ENCODE results near the gene THAP3.
"Not testable (repeated sequence)": the region's sequence is repeated elsewhere in the genome, so short reads cannot be mapped to it uniquely, and the experiment has no call there.

Gene THAP3

DNA sequence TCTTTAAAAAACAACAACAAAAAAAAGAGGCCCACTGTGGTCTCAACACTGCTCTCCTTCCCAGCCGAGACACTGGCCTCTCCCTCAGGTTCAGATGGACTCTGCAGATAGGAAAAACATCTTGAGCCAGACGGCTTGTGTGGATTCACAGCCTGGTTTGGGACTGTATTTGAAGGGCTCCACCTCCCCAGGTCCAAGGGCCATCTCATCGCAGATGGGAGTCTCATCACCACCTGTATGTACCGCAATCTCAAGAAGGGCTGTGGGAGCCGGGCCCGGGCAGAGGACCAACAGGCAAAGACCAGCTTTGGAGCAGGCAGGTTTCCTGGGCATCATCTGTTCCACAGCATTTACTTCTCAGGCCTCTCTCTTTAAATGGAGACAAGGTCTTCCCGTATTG is 34.6 kb upstream of the THAP3 start:
- no peak for DNase-seq

DNA sequence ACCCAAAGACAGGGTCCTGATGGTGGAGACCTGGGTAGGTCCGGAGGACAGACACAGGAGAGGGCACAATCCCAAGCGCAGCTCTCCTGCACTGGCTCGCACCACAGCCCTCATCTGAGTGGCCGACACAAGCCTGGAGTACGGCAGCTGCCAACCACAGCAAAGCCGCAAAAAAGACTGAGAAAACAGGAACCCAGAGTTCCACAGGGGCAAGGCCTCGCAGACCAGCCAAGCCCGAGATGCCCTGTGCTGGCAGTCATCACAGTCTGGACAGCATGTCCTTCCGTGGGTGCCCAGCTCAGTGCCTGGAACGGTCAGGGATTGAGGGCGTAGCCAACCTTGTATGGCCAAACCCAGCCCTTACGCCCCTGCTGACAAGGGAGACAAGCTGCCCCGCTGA is 33.4 kb upstream of the THAP3 start:
- peak in 13 of 51 donors; percentile 14 to 53 (median 27) for DNase-seq

DNA sequence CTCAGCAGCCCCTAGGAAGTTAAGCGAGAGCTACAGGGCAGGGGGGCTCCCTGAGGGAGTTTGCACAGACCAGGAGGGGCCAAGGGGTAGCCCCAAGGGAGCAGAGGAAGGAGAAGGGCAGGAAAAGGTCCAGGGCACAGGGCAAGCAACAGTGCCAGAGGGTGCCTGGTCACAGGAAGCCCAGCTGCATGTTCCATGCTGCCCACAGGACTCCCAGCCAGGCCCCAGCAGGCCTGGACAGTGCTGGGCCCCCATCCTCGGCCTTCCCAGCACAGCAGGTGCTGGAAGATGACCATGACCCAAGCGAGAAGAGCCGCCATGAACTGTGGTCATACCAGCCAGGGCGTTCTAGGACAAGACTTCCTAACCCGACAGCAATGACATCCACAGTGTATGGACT is 33.0 kb upstream of the THAP3 start:
- no peak for DNase-seq

DNA sequence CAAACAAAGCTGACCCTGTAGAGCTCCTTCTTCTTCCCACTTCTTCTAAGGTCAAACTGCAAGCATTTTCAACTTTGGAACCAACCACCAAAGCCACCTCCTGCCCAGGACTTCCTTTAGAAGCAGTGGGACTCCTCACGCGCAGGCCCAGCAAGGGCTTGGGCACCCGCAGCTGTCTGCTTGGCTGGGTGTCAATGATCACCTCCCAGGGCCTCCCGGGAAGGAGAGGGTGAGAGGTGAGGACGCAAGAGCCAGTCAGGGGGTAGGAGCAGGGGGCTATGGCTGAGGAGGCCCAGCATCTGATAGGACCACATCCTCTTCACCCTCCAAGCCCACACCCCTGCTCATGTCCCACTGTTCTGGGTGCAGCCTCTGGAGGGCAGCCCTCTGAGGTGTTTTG is 32.2 kb upstream of the THAP3 start:
- no peak for DNase-seq

DNA sequence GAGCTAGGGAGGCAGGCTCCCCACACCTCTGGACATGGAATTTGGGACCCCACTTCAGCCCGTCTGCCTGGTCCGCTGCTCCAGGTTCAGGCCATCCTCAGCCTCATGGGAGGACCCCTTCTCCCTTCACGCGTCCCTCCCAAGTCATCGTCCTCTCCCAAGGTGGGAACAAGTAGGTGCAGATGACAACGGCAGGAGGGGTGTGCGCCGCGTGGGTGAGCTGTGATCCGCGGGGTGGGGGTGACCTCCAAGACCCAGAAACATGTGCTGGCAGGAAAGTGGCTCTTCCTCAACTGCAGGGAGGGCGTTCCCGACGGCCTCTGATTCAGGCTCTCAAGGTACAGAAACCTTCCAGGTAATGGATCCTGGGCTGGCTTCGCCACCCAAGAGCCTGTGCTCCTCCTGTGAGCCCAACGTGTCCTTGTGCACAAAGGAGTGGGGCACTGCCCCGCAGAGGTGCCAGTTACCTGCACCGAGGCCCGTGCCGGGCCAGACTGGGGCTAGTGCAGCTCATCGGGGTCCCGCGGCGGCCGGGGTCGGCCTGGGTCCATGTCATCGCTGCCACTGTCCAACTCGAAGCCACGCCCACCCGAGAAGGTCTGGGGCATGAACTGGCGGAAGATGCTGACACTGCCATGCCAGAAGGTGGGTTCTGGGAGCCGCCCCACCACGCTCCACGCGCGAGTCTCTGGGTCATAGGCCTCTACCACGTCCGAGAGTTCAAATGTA is 31.6 kb upstream of the THAP3 start:
- DNase-seq, result no peak

DNA sequence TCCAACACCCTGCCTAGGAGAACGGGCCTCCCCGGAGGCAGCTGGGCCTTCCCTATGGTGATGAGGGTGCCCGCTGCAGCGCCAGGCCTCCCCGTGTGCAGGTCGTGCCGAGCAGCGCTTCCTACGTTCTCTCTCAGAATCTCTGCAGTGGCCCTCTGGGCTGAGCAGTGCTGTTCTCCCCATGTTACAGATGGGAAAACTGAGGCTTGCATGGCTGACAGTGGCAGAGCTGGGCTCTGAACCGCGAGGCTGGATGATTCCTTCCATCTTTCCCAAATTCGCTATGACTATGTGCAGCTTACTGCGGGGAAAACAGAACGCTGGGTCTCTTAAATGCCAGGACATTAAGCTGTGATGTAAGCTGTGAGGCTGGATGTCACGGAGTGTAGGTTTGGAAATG is 30.9 kb upstream of the THAP3 start:
- DNase-seq, result no peak

GRCh38 chr1:6594977-6595740 is 29.5 kb upstream of the THAP3 start:
- no peak for DNase-seq

GRCh38 chr1:6596351-6596750 is 28.3 kb upstream of the THAP3 start:
- no peak for DNase-seq

GRCh38 chr1:6596886-6597776 is 27.5 kb upstream of the THAP3 start:
- peak in 1 of 51 donors; percentile 6 for DNase-seq

- DNase-seq, result no peak
These were observed 26.9 kb upstream of the THAP3 start for GRCh38 chr1:6597777-6598131.

GRCh38 chr1:6599141-6599975 is 25.3 kb upstream of the THAP3 start:
- DNase-seq, result peak in 2 of 51 donors; percentile 7 to 18

GRCh38 chr1:6599991-6600390 is 24.7 kb upstream of the THAP3 start:
- not testable (repeated sequence) for DNase-seq

DNA sequence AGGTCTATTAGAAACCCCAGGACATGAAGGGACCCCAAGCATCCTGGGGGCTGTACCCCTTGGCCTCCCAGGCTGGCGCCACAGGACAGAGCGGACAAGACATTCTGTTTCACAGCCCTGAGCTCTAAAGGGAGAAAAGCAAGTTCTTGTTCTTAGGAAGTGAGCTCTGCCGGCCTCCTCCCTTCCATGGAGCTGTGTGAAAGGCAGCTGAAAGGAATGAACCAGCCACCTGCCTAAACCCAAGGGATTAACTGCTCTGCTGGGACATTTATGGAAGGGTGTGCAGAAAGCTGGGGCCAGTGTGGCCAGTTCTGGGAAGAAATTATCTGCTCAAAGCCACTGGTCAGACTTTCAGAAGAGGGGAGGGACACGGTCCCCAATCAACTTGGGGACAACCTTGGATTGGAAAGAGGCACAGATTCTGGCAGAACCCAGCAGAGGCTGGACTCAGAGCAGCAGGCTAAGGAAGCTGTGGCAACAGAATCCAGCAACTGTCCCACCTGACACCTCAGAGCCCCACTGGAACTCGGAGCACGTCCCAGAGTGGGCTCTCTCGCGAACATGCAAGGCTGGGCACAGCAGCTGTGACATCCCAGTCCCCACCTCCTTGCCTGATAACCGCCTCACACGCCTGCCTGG is 24.1 kb upstream of the THAP3 start:
- peak in 2 of 51 donors; percentile 62 to 69 for DNase-seq

- DNase-seq, result peak in 44 of 51 donors; percentile 23 to 82 (median 68)
These were observed 23.4 kb upstream of the THAP3 start for GRCh38 chr1:6601049-6601922.

DNA sequence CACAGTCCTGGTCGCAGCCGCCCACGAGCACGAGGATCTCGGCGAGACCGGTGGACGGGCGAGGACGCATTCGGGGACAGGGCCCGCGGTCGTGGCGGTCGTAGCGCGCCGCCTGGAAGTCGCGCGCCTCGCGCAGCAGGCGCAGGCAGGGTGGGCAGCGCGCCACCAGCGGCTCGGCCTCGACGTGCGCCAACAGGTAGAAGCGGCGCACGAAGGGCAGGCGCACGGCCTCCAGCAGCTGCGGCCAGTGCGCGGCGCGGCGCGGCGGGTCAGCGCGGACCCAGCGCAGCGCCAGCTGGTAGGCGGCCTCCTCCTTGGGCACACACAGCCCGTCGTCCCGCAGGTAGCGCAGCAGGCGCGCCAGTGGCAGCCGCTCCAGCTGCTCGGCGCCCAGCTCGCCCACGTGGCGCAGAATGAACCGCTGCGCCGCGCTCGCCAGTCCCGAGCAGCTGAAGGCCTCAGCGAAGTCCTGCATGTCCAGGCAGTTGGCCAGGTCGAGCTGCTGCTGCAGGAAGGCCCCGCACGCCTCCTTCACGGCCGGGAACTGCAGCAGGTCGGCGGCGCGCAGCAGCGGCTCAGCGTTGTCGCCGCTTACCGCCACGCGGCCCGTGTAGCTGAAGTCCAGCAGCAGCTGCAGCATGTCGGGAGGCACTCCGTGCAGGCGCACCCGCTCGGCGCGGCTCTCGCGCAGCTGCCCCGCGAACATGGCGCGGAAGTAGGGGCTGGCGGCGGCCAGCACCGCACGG is 22.6 kb upstream of the THAP3 start:
- DNase-seq, result peak in 25 of 51 donors; percentile 28 to 79 (median 52)

DNA sequence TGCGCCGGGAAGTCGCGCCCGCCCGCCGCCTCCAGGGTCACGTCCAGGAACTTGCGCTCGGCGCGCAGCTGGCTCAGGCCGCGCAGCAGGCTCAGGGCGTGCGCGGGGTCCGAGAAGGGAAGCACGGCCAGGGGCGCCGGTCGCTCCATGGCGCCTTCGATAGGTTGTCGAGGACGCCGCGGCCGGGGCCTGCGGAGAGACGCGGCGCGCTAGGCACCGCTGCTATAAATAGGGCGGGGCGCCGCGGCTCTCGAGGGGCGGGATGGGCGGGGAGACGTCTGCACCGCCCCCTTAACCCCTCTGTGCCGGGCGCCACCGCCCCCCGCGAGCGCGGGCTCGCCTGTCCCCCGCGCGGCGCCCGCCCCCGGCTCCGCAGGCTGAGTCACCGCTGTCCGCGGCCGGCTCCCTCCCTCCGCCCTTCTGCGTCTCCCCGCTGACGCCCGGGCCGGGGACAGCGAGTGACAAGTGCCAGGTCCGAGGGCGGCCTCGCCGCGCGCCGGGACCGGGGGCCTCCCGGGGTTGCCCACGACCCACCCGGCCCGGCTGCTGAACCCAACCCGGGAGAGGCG is 21.9 kb upstream of the THAP3 start, which contains the start of gene KLHL21:
KLHL21 (minus strand) TSS at position 201 of the 569 bp plus-strand sequence; CDS start at position 149, 52 bp downstream.
- DNase-seq, result peak; percentile 46 to 95 (median 86)

DNA sequence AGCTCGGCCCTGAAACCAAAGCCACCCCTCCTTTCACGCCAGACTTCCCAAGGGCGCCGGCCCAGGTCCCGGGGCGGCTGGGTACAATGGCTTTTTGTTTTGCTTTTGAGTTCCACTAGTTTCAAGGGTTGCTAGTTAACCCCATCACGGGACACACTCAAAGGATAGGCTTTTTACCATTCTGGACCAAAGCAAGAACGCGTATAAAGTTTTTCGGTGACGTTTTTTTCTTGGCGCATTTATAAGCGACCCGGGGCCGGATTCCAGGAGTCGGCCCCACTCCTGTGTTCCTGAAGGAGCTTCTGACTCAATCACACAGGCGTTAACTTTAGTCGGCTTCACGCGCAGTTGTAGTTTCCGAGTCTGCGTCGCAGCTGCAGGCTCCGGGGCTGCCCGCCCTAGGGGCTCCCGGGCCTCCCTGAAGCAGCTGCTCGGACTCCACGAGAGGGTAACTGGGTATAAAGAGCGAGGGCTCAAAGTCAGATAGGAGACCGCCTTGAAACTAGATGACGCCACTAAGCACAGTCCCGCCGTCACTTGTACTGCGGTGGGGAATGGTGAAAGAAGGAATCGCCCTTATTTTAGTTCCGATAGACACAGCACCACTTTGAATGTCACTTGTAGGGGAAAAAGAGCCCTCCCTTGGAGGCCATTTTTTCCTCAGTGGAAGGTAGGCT is 21.3 kb upstream of the THAP3 start:
- DNase-seq, result peak in 41 of 51 donors; percentile 45 to 95 (median 78)

Measured in hypothalamus (tissue), 51 donors.